ENCODE measurements around the gene GMPPB.
"Not testable (repeated sequence)": the region's sequence is repeated elsewhere in the genome, so short reads cannot be mapped to it uniquely, and the experiment has no call there.

The GMPPB gene

GRCh38 chr3:49712631-49713317 lies 11.0 kb downstream of the GMPPB start:
- DNase-seq: no peak

- DNase-seq: no peak
Measured at GRCh38 chr3:49712166-49712565, 11.6 kb downstream of the GMPPB start.

GRCh38 chr3:49711489-49711888 lies 12.3 kb downstream of the GMPPB start:
- peak; percentile 11 for DNase-seq

- DNase-seq: no peak
Measured at GRCh38 chr3:49709852-49710251, 13.9 kb downstream of the GMPPB start.

- no peak for DNase-seq
Measured at GRCh38 chr3:49707113-49707480, 16.7 kb downstream of the GMPPB start.

- no peak for DNase-seq
Measured at GRCh38 chr3:49706456-49707112, 17.2 kb downstream of the GMPPB start.

GRCh38 chr3:49705390-49705960 lies 18.3 kb downstream of the GMPPB start:
- DNase-seq: no peak

- no peak for DNase-seq
Measured at GRCh38 chr3:49704629-49705028, 19.1 kb downstream of the GMPPB start.

- DNase-seq: no peak
Measured at GRCh38 chr3:49703956-49704355, 19.8 kb downstream of the GMPPB start.

- peak; percentile 63 for DNase-seq
Measured at GRCh38 chr3:49703443-49703927, 20.3 kb downstream of the GMPPB start.

- DNase-seq: no peak
Measured at GRCh38 chr3:49702672-49703071, 21.1 kb downstream of the GMPPB start.

GRCh38 chr3:49701388-49702077 lies 22.2 kb downstream of the GMPPB start:
- DNase-seq: no peak

GRCh38 chr3:49700453-49701128 lies 23.2 kb downstream of the GMPPB start:
- no peak for DNase-seq

GRCh38 chr3:49700014-49700413 lies 23.7 kb downstream of the GMPPB start:
- DNase-seq: no peak

GRCh38 chr3:49699281-49699979 lies 24.3 kb downstream of the GMPPB start:
- DNase-seq: no peak

GRCh38 chr3:49695350-49696015 lies 28.3 kb downstream of the GMPPB start:
- DNase-seq: not testable (repeated sequence)

GRCh38 chr3:49694409-49695070 lies 29.2 kb downstream of the GMPPB start:
- DNase-seq: not testable (repeated sequence)

GRCh38 chr3:49691481-49691880 lies 32.3 kb downstream of the GMPPB start:
- DNase-seq: not testable (repeated sequence)

GRCh38 chr3:49690856-49691255 lies 32.9 kb downstream of the GMPPB start:
- not testable (repeated sequence) for DNase-seq

- not testable (repeated sequence) for DNase-seq
Measured at GRCh38 chr3:49689908-49690624, 33.7 kb downstream of the GMPPB start.

Measured in activated CD8-positive, alpha-beta memory T cell treated with anti-CD3 and anti-CD28 coated beads, Interleukin-2, amount 50 U/mL, for 4 hours (primary cell).